ENCODE results near the gene C4BPA. TPM values are rescaled to one million over a fixed set of nuclear protein-coding genes. Genes with fewer than 3 reads are reported as not detected.
A peak's percentile ranks its signal among the peaks of the same experiment; 100 is the strongest.

The C4BPA gene
- total RNA-seq, 1 experiment from 2014 or later, result not detected

GRCh38 chr1:207071426-207071825 is 32.6 kb upstream of the C4BPA start:
- TF ChIP-seq EZH2 (IDR thresholded peaks at IDR 0.05; ENCODE audit: low read length, unreplicated experiment) (no peak), EZH2phosphoT487 (IDR thresholded peaks at IDR 0.05; ENCODE audit: borderline replicate concordance, low read length) (no peak)
- TF ChIP-seq, protein P1, sequence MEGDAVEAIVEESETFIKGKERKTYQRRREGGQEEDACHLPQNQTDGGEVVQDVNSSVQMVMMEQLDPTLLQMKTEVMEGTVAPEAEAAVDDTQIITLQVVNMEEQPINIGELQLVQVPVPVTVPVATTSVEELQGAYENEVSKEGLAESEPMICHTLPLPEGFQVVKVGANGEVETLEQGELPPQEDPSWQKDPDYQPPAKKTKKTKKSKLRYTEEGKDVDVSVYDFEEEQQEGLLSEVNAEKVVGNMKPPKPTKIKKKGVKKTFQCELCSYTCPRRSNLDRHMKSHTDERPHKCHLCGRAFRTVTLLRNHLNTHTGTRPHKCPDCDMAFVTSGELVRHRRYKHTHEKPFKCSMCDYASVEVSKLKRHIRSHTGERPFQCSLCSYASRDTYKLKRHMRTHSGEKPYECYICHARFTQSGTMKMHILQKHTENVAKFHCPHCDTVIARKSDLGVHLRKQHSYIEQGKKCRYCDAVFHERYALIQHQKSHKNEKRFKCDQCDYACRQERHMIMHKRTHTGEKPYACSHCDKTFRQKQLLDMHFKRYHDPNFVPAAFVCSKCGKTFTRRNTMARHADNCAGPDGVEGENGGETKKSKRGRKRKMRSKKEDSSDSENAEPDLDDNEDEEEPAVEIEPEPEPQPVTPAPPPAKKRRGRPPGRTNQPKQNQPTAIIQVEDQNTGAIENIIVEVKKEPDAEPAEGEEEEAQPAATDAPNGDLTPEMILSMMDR (conservative IDR thresholded peaks at IDR 0.05; ENCODE audit: low read depth, low read length), result no peak
- intact Hi-C loops (cut with micrococcal nuclease), result no loop called here
- Histone ChIP-seq H3F3A (ENCODE audit: low read length, unreplicated experiment) (peaks cover 6% of the 10 kb centered on the region), H2AFZ (ENCODE audit: low read length) (no peak overlapping the region), H3K27me3 (ENCODE audit: low read length) (no peaks in the 10 kb centered on the region), H3K79me2 (ENCODE audit: low read length) (no peaks in the 10 kb centered on the region), H3K4me1 (ENCODE audit: insufficient read depth, low read length) (peaks cover 16% of the 10 kb centered on the region), H3K4me3 (ENCODE audit: low read length) (no peak overlapping the region), H3K9me3 (ENCODE audit: low read length) (no peaks in the 10 kb centered on the region), H3K36me3 (ENCODE audit: low read depth, low read length) (peaks cover 73% of the 10 kb centered on the region), H4K20me1 (ENCODE audit: low read length) (no peaks in the 10 kb centered on the region), H3K4me2 (ENCODE audit: low read length) (no peak overlapping the region), H3K9ac (ENCODE audit: low read length) (no peak overlapping the region), H3K27ac (ENCODE audit: low read length) (no peak overlapping the region), H3K9me2 (replicated peaks; ENCODE audit: low read length) (no peaks in the 10 kb centered on the region)
- ATAC-seq (no peak), DNase-seq (no peak)
- CTCF ChIA-PET, result no interaction called here
- BruUV-seq (replicated peaks), result no TSS peak
- POLR2A ChIA-PET (ENCODE audit: unreplicated experiment), result no interaction called here

- H4K20me1 ChIP-seq (ENCODE audit: low read length), result no peaks in the 10 kb centered on the region
- CTCF ChIA-PET, result no interaction called here
- H3K79me2 ChIP-seq (ENCODE audit: low read length), result no peaks in the 10 kb centered on the region
- no peak overlapping the region for H3K9ac ChIP-seq (ENCODE audit: low read length)
- no peak overlapping the region for H3K27ac ChIP-seq (ENCODE audit: low read length)
- no peaks in the 10 kb centered on the region for H3K9me2 ChIP-seq (replicated peaks; ENCODE audit: low read length)
- TF ChIP-seq, protein P1 (conservative IDR thresholded peaks at IDR 0.05; ENCODE audit: low read depth, low read length), result no peak
- no peak for TF ChIP-seq EZH2phosphoT487 (IDR thresholded peaks at IDR 0.05; ENCODE audit: borderline replicate concordance, low read length)
- TF ChIP-seq EZH2 (IDR thresholded peaks at IDR 0.05; ENCODE audit: low read length, unreplicated experiment), result no peak
- BruUV-seq (replicated peaks), result no TSS peak
- POLR2A ChIA-PET (ENCODE audit: unreplicated experiment), result no interaction called here
- DNase-seq, result no peak
- H3K9me3 ChIP-seq (ENCODE audit: low read length), result no peaks in the 10 kb centered on the region
- peaks cover 68% of the 10 kb centered on the region for H3K36me3 ChIP-seq (ENCODE audit: low read depth, low read length)
- H3F3A ChIP-seq (ENCODE audit: low read length, unreplicated experiment), result peaks cover 6% of the 10 kb centered on the region
- H3K4me3 ChIP-seq (ENCODE audit: low read length), result no peak overlapping the region
- H3K4me1 ChIP-seq (ENCODE audit: insufficient read depth, low read length), result peaks cover 16% of the 10 kb centered on the region
- intact Hi-C loops (cut with micrococcal nuclease), result no loop called here
- ATAC-seq, result no peak
- H3K4me2 ChIP-seq (ENCODE audit: low read length), result no peak overlapping the region
- no peak overlapping the region for H2AFZ ChIP-seq (ENCODE audit: low read length)
- H3K27me3 ChIP-seq (ENCODE audit: low read length), result no peaks in the 10 kb centered on the region
Observed at GRCh38 chr1:207072233-207072632, 31.8 kb upstream of the C4BPA start.

DNA sequence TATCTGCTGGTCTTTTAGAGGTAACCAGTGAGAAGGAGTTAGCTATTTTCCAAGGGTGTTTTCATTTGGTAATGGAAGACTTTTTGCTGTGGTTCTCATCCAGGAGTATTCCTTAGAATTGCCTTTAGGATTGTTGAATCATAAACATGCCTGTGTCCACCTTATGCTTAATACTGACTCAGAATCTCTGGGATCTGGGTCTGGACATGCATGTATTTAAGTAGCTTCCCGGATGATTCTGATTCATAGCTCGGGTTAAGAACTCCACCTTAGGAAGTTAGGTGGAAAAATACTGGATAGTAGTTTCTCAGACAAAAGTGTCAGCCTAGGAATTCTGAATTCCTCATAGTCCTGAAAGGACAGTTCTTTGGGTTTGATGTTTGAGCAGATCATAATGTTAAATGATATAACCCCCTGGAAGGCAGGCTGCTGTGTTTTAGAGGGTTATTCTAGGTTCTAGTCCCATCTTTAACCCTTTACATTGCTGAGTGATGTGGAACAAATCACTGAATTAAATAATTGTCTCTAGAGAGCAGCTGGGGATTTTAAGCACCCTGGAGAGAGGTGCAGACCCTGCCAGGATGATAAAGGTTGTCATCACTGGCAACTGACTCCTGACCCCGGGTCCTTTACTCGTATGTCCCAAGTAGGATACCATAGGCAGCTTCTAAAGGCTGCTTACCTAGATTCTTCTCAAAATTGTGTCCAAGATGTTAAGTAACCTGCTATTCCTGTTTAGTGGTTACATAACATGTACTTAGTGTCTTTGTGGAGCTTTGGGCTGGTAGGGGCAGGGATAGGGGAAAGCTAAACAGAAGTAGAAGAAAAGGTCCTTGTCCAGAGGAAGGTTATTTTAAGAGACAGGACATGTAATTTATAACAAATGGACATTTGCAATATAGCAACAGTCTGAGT is 29.9 kb upstream of the C4BPA start:
- Histone ChIP-seq H3K4me1 (ENCODE audit: insufficient read depth, low read length) (peaks cover 21% of the 10 kb centered on the region), H4K20me1 (ENCODE audit: low read length) (no peaks in the 10 kb centered on the region), H3K4me2 (ENCODE audit: low read length) (0 out of 2 replicates have a peak overlapping the region, but pooled peaks have one; percentile 1), H3K27ac (ENCODE audit: low read length) (peak overlapping the region; percentile 42), H3K9me3 (ENCODE audit: low read length) (no peaks in the 10 kb centered on the region), H2AFZ (ENCODE audit: low read length) (no peak overlapping the region), H3F3A (ENCODE audit: low read length, unreplicated experiment) (peaks cover 6% of the 10 kb centered on the region), H3K79me2 (ENCODE audit: low read length) (no peaks in the 10 kb centered on the region), H3K9ac (ENCODE audit: low read length) (no peak overlapping the region), H3K9me2 (replicated peaks; ENCODE audit: low read length) (no peaks in the 10 kb centered on the region), H3K4me3 (ENCODE audit: low read length) (no peak overlapping the region), H3K36me3 (ENCODE audit: low read depth, low read length) (peaks cover 57% of the 10 kb centered on the region), H3K27me3 (ENCODE audit: low read length) (no peaks in the 10 kb centered on the region)
- no peak for TF ChIP-seq EZH2phosphoT487 (IDR thresholded peaks at IDR 0.05; ENCODE audit: borderline replicate concordance, low read length)
- TF ChIP-seq, protein P1 (conservative IDR thresholded peaks at IDR 0.05; ENCODE audit: low read depth, low read length), result no peak
- no peak for TF ChIP-seq EZH2 (IDR thresholded peaks at IDR 0.05; ENCODE audit: low read length, unreplicated experiment)
- ChIA-PET POLR2A (ENCODE audit: unreplicated experiment) (interaction anchor here (0.5 to 1.6 kb wide), 6 partner anchors 21 to 268 kb away, joined by 3 to 8 read pairs (median 3); partner anchors contain the start of genes C1orf116 and PFKFB2), CTCF (interaction anchor here (0.8 kb wide), 1 partner anchor 162 kb away, joined by 4 read pairs; no protein-coding TSS in a partner anchor)
- peak; percentile 86 for ATAC-seq
- intact Hi-C loops (cut with micrococcal nuclease), result no loop called here
- DNase-seq, result peak; percentile 90
- BruUV-seq (replicated peaks), result no TSS peak
